Activated CD8-positive, alpha-beta memory T cell treated with anti-CD3 and anti-CD28 coated beads, Interleukin-2, amount 50 U/mL, for 1 hour (primary cell): ENCODE measurements around the gene PRAMEF14.
"Not testable (repeated sequence)": the region's sequence is repeated elsewhere in the genome, so short reads cannot be mapped to it uniquely, and the experiment has no call there.

Source experiments
- DNase-seq: peaks from one replicate; pipeline ENCODE4 v3.0.0-alpha.2; 2020; ENCODE audit errors: extremely low read depth

Gene PRAMEF14, protein sequence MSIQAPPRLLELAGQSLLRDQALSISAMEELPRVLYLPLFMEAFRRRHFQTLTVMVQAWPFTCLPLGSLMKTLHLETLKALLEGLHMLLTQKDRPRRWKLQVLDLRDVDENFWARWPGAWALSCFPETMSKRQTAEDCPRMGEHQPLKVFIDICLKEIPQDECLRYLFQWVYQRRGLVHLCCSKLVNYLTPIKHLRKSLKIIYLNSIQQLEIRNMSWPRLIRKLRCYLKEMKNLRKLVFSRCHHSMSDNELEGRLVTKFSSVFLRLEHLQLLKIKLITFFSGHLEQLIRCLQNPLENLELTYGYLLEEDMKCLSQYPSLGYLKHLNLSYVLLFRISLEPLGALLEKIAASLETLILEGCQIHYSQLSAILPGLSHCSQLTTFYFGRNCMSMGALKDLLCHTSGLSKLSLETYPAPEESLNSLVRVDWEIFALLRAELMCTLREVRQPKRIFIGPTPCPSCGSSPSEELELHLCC

DNA sequence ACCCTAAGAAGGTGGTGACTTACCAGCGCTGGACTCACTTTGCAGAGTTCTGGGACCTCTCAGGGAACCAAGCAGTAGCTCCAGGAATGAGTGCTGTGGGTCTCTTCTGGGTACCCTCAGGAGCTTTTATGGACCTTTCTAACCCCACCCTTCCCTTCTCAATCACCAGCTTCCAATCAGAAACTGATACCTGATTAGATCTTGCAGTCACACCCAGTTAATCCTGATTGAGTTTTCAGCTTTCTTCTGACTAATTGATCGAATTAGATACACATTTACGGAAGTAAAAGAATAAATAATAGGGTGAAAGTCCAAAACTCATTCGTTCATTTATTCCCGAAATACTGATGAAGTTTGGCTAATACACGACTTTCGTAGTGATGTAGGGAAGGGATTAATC, at the start of gene PRAMEF14:
Gene PRAMEF14 (minus strand): TSS at position 101 of the 400 bp plus-strand sequence. CDS start 1,820 bp downstream, outside the sequence.
- DNase-seq: not testable (repeated sequence)

GRCh38 chr1:13395311-13395710, 48.4 kb upstream of the PRAMEF14 start:
- not testable (repeated sequence) for DNase-seq

DNA sequence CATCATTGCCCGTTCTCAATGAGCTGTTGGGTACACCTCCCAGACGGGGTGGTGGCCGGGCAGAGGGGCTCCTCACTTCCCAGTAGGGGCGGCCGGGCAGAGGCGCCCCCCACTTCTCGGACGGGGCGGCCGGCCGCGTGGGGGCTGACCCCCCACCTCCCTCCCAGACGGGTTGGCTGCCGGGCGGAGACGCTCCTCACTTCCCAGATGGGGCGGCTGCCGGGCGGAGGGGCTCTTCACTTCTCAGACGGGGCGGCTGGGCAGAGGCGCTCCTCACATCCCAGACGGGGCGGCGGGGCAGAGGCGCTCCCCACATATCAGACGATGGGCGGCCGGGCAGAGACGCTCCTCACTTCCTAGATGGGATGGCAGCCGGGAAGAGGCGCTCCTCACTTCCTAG, 47.8 kb upstream of the PRAMEF14 start:
- not testable (repeated sequence) for DNase-seq

GRCh38 chr1:13393004-13393403, 46.1 kb upstream of the PRAMEF14 start:
- DNase-seq: not testable (repeated sequence)

DNA sequence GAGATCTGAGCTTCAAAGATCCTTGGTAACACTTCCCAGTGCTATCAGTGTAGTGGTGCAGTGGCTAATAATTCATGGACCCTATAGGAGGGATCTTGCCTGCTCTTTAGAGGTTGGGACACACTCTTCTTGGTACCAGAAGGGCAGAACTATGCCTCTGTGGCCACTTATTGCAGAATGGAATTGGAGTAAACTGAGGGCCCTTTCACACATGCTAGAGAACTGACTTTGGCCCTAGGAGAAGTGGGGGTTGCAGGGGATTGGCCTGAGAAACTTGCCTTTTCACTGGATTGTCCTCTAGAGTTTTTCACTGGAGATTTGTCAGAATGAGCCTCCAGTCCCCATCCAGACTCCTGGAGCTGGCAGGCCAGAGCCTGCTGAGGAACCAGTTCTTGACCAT, 42.4 kb upstream of the PRAMEF14 start, which contains the start of gene PRAMEF17:
Gene PRAMEF17 (plus strand): TSS at position 301 of the 400 bp plus-strand sequence. CDS start 26 bp downstream, at position 327.
- not testable (repeated sequence) for DNase-seq

- DNase-seq: not testable (repeated sequence)
These were observed 33.4 kb upstream of the PRAMEF14 start for GRCh38 chr1:13380380-13380779.

GRCh38 chr1:13378983-13379382, 32.0 kb upstream of the PRAMEF14 start:
- not testable (repeated sequence) for DNase-seq

GRCh38 chr1:13368544-13368943, 21.6 kb upstream of the PRAMEF14 start:
- not testable (repeated sequence) for DNase-seq

- not testable (repeated sequence) for DNase-seq
These were observed 19.6 kb upstream of the PRAMEF14 start for GRCh38 chr1:13366536-13366935.

- DNase-seq: not testable (repeated sequence)
These were observed 18.0 kb upstream of the PRAMEF14 start for GRCh38 chr1:13364928-13365327.

DNA sequence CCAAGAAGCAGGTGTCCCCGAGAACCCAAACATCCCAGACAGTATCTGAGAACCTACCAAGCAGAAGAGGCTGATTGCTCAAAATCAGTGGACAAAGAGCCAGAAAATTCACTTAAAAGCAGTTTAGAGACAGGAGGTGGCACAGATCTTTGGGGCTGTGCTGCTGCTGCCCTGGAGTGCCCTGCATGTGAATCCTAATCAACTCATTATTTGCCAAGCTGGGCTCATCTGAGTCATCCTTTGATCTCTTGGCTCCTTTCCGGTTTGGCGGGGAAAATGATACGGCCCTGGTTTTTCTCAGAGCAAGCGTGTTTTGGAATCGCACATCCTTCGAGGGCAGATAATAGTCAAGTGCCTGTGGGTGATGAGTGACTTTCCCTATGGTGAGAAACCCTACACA, 15.4 kb upstream of the PRAMEF14 start:
- not testable (repeated sequence) for DNase-seq

DNA sequence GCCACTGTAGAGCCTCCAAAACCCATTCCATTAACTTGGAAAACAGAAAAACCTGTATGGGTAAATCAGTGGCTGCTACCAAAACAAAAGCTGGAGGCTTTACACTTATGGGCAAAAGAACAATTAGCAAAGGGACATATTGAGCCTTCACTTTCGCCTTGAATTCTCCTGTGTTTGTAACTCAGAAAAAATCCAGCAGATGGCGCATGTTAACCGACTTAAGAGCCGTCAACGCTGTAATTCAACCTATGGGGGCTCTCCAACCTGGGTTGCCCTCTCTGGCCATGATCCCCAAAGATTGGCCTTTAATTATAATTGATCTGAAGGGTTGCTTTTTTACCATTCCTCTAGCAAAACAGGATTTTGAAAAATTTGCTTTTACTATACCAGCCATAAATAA, 9.8 kb upstream of the PRAMEF14 start:
- DNase-seq: not testable (repeated sequence)

DNA sequence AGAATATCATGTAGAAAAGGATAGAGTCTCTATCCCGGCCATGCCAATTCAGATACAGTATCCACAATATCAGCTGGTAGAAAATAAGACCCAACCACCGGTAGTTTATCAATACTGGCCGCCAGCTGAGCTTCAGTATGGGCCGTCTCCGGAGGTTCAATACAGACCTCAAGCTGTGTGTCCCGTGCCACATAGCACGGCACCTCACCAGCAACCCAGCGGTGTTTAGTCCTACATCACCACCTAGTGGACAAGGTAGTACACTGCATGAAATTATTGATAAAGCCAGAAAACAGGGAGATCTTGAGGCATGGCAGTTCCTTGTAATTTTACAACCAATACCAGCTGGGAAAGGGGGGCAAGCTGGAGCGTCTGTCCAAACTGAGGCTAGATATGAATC, 7.5 kb upstream of the PRAMEF14 start:
- not testable (repeated sequence) for DNase-seq

DNA sequence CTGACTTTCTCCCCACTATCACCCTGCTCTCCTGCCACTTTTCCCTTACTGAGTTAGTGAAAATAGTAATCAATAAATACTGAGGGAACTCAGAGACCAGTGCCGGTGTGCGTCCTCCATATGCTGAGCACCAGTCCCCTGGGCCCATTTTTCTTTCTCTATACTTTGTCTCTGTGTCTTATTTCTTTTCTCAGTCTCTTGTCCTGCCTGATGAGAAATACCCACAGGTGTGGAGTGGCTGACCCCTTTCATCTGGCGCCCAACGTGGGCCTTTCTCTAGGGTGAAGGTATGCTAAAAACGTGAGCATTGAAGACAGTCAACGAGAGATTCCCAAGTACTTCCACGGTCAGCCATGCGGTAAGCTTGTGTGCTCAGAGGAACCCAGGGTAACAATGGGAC, 6.5 kb upstream of the PRAMEF14 start:
- not testable (repeated sequence) for DNase-seq

DNA sequence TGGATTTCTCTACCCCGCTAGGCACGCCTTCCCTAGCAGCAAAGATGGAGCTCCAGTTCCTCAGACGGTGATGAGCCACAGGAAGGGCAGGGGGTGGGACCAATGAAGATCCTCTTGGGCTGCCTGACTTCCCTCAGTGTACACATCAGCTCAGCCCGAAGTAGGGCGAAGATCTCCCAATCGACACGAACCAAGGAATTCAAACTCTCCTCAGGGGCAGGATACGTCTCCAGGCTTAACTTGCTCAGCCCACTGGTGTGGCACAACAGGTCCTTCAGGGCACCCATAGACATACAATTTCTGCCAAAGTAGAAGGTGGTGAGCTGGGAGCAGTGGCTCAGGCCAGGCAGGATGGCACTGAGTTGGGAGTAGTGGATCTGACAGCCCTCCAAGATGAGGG, 4.4 kb downstream of the PRAMEF14 start:
- DNase-seq: not testable (repeated sequence)

- DNase-seq: not testable (repeated sequence)
These were observed 31.7 kb downstream of the PRAMEF14 start, which contains the start of gene PRAMEF15 for GRCh38 chr1:13315281-13315680. PRAMEF15 (plus strand) TSS chr1:13315581; CDS start chr1:13318408, 2,827 bp downstream.

DNA sequence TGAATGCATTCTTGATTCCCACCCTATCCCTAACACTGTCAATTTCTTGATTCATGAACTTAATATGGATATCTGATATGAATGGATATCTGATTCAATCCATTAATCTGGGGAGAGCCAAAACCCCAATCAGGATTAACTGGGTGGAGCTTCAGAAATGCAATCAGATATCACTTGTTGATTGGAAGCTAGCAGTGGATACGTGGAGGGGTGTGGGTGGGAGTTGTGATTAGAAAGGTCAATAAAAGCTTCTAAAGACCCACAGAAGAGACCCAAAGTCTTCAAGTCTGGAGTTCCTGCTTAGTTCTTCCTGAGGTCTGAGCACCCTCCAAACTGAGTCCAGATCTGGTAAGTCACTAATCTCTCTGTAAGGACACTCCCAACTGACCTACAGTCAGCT, 43.7 kb downstream of the PRAMEF14 start, which contains the start of gene PRAMEF33:
Gene PRAMEF33 (plus strand): TSS at position 301 of the 400 bp plus-strand sequence. CDS start 2,416 bp downstream, outside the sequence.
- DNase-seq: not testable (repeated sequence)

DNA sequence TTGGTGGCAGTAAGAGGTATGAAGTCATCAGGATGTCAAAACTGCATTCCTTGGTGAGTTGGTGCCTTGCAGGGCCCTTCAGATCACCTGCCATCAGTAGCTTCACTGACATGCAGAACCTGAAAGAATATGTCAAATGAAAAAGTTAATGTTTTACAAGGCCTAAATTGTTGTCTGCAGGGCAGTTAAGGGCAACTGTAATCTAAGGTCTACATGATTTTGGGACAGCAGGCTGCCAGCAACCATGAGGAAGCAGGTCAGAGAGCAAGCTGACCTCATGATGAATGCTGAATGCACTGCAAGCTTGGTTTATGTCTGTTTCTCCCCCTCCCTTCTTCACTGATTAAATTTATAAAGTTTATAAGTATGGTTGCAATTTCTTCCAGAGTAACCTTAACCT, 44.7 kb downstream of the PRAMEF14 start:
- DNase-seq: not testable (repeated sequence)

GRCh38 chr1:13298699-13299098, 48.2 kb downstream of the PRAMEF14 start:
- not testable (repeated sequence) for DNase-seq

DNA sequence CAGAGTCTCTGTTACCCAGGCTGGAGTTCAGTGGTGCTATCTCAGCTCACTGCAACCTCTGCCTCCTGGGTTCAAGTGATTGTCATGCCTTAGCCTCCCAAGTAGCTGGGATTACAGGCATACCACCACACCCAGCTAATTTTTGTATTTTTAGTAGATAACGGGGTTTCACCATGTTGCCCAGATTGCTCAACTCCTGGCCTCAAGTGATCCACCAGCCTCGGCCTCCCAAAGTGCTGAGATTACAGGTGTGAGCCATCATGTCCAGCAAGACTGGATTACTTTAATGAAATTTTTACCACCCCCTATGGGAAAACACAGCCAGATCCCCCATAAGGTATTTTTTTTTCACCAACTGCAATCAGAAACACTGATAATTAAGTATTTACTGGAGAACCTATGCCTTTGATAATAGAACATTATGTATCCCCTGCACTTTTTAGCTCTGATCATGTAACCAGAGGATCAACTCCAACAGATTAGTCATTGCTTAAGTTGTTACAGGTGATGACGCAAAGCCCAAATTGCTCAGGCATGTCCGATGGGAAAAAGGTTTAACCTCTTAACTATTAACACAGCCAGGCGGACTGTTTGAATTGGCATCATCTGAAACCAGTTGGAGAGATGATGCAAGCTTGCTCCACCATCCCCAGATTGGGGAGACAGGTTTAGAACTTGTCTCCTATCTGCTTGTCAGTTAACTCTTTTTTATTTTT, 49.6 kb downstream of the PRAMEF14 start:
- not testable (repeated sequence) for DNase-seq
